Stimulated activated naive CD4-positive, alpha-beta T cell (primary cell): ENCODE data around the gene VAV2.

ENCODE experiments used
- DNase-seq, 6 experiments: peaks; one replicate each; lab custom pipeline; 2025; lab: John Stamatoyannopoulos, UW

VAV2 gene

DNA sequence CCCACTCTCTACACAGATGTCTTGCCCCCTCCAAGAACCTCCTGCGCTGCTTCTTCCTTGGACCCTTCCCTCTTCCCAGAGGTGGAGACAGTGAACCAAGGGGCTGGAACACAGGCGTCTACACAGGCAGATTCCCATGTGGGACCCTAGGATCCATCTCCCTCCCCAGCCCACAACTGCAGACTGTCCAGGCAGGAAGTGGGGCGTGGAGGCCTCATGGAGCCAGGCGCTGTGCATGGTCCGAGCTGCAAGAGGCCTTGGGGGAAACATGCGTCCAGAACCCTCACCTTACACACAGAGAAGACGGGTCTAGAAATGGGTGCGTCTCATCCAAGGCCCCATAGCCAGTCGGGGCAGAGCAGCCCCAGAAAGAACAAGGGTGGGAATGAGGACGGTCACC is 117.5 kb downstream of the VAV2 start:
- DNase-seq, result no peak

DNA sequence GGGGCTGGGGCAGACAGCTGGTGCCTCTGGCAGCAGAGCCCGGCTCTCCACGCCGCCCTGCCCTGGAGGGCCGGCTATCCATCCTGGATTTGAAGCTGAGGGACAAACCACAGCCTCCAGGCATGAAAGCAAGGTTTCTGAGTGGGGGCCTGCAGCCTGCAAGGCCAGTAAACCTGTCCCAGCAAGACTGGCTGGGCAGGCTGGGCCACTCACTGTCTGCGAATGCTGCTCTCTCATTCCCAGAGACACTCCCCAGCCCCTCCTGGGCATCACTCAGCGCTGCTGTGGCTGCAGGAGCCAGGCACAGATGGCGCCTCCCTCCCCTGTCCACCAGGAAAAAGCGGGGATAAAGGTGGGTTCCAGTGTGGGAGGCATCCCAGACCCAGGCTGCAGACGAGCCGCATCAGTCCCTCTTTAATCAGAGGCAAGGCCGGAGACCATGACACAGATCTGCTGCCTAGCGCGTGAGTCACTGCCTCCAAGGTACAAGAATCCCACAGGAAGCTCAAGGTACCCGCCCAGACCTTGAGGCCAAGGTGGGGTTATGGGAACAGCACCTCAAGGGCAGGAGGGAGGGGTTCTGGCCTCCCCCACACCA is 118.0 kb downstream of the VAV2 start:
- no peak for DNase-seq

- DNase-seq, result no peak
Observed at GRCh38 chr9:133873461-133873891, 118.6 kb downstream of the VAV2 start.

DNA sequence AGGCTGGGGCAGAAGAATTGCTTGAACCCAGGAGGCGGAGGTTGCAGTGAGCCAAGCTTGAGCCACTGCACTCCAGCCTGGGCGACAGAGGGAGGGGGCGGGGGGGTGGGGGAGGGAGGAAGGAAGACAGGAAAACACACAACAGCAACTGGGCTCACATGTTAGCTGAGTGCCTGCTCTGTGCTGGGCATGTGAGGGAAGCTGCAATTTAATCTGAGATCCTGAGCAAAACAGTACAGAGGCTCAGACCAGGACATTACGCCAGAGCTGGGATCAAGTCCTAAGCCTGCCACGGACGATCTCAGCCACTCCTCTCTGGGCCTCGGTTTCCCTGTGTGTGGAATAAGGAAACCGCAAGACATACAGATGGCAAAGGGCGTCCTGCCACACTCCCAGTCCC is 119.1 kb downstream of the VAV2 start:
- no peak for DNase-seq

GRCh38 chr9:133870598-133871595 is 121.2 kb downstream of the VAV2 start:
- no peak for DNase-seq

DNA sequence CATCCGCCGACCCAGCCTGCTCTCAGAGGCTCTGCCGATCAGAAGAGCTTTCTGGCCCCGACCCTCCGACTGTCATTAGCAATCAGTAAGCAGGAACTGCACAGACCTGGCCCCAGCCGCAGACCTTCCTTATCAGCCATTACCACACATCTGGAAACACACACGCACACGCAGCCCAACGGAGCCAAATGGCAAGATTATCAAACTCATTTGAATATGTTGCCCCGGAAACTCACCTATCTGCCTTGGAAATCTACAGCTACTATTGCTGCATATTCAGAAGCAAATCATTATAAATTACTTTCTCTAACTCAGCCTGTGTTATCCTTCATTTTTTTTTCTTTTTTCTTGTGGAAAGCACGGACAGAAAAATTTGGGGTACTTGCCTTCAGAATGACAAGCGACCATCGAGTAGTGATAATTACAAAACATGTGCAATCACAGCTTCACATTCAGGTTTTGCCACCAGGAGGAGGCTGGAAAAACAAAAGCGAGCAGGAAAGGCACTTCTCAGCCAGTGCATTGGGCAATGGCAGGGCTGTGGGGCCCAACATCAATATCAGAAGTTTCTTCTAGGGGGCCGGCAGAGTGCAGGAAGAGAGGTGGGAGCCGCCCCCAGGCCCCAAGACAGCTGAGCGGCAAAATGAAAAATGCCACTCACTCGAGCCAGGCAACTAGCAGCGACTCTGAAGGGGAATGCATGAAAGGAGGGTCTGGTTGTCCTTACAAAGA is 122.3 kb downstream of the VAV2 start:
- no peak for DNase-seq

- no peak for DNase-seq
Observed at GRCh38 chr9:133868203-133868602, 123.9 kb downstream of the VAV2 start.

GRCh38 chr9:133866946-133867345 is 125.2 kb downstream of the VAV2 start:
- DNase-seq, result no peak

DNA sequence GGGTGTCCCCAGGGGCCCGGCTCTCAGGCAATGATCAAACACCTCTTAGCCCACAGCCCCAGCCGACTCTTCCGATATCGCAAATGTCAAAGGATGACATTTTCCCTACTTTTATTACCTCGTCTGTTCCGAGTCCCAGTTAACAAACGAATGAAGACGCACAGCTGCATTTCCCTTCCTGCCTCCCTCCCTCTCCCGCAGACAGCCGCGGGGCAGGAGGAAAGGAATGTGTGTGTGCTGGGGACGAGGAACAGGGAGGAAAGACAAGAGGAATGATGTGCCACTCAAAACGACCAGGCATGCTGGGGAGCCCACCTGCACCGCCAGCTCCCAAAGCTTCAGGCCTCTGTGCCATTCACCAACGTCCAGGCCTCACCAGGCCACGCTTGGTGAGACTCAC is 128.1 kb downstream of the VAV2 start:
- DNase-seq, result no peak

DNA sequence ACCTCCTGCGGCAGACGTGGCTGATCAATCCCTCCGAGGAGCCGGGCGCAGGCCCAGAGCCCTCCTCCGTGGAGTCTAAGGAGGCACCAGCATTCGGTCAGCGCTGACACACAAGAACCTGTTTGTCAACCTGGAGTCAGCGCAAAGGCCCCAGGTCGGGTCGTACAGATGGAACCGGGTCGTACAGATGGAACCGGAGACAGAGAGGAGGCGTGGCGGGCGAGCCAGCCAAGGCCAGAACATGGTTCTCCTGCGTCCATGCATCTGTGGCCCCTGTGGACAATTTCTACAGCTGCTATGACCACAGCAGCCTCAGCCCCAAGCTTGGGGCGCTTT is 128.9 kb downstream of the VAV2 start:
- DNase-seq, result no peak

- no peak for DNase-seq
Observed at GRCh38 chr9:133862585-133863256, 129.4 kb downstream of the VAV2 start.

GRCh38 chr9:133861692-133862091 is 130.4 kb downstream of the VAV2 start:
- DNase-seq, result no peak

- DNase-seq, result no peak
Observed at GRCh38 chr9:133861086-133861485, 131.0 kb downstream of the VAV2 start.

GRCh38 chr9:133858771-133859170 is 133.4 kb downstream of the VAV2 start:
- DNase-seq, result no peak

DNA sequence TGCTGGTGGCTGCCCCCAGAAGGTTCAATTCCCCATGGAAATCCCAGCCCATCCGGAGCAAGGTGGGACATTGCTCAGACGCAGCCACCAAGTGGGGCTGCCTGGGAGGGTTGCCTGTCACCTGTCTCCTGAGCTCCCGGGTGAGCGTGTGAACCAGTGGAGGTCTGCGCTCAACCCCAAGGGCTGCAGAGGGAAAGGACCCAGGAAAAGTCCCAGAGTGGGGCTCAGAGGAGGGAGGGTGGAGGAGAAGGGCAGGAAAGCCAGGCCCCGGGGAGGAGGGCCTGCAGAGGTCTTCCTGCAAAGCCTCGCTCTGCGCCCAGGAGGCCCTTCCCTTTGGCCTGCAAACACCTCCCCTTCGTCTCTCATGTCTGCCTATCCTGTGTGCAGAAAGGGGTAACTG is 134.5 kb downstream of the VAV2 start:
- no peak for DNase-seq

GRCh38 chr9:133856798-133857197 is 135.3 kb downstream of the VAV2 start:
- no peak for DNase-seq

DNA sequence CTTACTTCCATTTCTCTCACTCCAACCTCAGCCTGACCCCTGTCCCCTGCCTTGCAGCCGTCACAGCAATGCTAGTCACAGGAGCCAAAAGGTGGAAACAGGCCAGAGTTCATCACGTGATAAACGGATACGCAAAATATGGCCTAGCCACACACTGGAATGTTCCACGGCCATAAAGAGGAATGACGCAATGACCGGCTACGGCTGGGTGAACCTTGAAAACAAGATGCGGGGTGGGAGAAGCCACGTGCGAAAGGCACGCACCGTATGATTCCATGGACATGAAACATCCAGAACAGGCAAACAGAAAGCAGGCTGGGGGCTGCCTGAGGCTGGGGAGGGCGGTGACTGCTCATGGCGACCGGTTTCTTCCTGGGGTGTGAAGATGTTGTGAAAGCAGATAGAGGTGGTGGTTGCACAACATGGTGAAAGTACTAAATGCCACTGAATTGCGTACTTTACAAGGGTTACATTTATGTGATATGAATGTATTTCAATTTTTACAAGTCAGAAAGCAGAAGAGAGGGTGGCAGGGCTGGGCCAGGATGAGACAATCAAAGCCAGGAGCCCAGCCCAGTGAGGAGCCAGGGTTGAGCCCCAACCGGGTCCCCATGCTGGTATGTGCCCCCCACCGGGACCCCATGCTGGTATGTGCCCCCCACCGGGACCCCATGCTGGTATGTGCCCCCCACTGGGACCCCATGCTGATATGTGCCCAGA is 136.2 kb downstream of the VAV2 start:
- DNase-seq, result no peak

- DNase-seq, result no peak
Observed at GRCh38 chr9:133855371-133855770, 136.8 kb downstream of the VAV2 start.

DNA sequence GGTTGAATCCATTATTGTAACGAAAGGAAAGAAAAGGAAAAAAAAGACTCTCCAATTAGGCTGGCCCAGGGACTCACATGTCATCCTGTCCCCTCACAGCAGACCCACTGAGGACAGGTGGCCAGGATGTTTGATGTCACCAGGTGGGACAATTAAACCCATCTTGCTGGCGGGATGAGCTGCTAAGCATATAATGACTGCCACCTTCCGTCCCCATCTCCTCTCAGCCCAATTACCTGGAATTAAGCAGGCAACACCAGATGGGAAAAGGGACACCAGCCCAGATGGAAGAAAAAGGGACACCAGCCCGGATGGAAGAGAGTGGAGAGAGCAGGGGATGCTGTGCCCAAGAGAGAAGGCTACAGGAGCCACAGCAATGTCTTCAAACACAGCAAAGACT is 137.4 kb downstream of the VAV2 start:
- DNase-seq, result no peak

DNA sequence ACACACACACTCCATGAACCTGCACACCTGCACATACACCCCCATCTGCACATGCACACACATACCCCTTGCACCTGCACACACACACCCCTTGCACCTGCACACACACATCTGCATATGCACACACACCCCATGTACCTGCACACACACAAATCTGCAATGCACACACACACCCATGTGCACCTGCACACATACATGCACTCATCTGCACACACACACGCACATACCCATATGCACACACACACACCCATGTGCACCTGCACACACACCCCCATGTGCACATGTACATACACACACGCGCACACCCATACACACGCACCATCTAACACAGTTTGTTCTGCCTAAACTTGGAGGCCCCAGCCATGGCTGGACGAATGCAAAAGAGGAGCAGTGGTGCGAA is 138.1 kb downstream of the VAV2 start:
- no peak for DNase-seq

GRCh38 chr9:133853331-133853730 is 138.8 kb downstream of the VAV2 start:
- no peak for DNase-seq

DNA sequence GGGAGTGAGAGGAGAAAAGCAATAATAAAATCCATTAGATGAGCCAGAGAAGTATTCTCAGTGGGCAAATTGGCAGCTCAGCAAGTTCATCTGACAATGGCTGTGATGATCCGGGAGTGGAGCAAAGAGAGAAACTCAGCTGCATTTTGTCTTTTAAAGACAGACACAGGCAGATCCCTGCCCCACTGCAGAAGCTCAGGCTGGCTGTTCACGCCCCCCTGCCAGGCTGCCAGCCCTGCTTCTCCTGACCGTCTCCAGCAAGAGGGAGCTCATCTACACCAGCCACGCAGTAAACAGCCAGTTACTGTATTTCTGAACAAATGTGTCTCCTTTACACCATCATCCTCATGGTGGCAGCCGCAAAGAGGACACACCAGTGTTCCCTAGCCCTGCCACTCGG is 139.7 kb downstream of the VAV2 start:
- DNase-seq, result no peak
